Mammary epithelial cell (primary cell): ENCODE measurements around the gene GJA5.

Source experiments
- EZH2 ChIP-seq: IDR thresholded peaks from 2 replicates; pipeline ENCODE4 v1.6.1; 2012; ENCODE audit warnings: low read length, inconsistent platforms, borderline replicate concordance
- TF ChIP-seq, protein P1 (sequence below), 2 donors: IDR thresholded peaks in 1 of 2; conservative IDR thresholded peaks in 1 of 2; 2 replicates each; pipeline ENCODE4 v1.5.1; 2011 to 2012; ENCODE audit warnings: inconsistent platforms in 2 of 2, low read length in 2 of 2, mild to moderate bottlenecking in 2 of 2, control low read depth in 1 of 2, low read depth in 1 of 2; ENCODE audit not compliant: insufficient read depth in 1 of 2; ENCODE audit errors: extremely low read depth in 1 of 2

DNA sequence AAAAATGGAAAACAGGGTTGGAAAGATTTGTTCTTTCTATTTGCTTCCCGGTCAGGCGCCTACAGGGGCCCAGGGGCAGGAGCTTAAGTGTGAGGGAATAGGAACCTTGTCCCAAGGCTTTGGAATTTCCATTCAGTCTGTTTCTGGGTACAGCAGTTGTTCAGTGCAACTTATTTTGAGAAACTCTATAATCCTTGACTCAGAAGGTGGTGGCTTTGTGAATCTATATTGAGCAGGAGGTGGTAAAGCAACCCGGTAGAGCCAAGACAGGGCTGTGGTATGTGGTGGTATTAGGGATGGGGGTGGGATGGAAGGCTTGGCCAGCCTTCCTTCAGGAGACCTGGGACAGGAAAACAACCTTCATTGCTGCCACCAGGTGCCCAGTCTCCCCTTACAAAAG, 20.0 kb downstream of the GJA5 start:
- TF ChIP-seq, protein P1, sequence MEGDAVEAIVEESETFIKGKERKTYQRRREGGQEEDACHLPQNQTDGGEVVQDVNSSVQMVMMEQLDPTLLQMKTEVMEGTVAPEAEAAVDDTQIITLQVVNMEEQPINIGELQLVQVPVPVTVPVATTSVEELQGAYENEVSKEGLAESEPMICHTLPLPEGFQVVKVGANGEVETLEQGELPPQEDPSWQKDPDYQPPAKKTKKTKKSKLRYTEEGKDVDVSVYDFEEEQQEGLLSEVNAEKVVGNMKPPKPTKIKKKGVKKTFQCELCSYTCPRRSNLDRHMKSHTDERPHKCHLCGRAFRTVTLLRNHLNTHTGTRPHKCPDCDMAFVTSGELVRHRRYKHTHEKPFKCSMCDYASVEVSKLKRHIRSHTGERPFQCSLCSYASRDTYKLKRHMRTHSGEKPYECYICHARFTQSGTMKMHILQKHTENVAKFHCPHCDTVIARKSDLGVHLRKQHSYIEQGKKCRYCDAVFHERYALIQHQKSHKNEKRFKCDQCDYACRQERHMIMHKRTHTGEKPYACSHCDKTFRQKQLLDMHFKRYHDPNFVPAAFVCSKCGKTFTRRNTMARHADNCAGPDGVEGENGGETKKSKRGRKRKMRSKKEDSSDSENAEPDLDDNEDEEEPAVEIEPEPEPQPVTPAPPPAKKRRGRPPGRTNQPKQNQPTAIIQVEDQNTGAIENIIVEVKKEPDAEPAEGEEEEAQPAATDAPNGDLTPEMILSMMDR (conservative IDR thresholded peaks at IDR 0.05 in 1 of 2, IDR thresholded peaks at IDR 0.05 in 1 of 2; ENCODE audit: extremely low read depth in 1 of 2, insufficient read depth in 1 of 2, low read depth in 1 of 2, low read length in 2 of 2): no peak
- TF ChIP-seq EZH2: no peak
